ENCODE results near the gene CACNA2D1.
"Not testable (repeated sequence)": the region's sequence is repeated elsewhere in the genome, so short reads cannot be mapped to it uniquely, and the experiment has no call there.

The CACNA2D1 gene

DNA sequence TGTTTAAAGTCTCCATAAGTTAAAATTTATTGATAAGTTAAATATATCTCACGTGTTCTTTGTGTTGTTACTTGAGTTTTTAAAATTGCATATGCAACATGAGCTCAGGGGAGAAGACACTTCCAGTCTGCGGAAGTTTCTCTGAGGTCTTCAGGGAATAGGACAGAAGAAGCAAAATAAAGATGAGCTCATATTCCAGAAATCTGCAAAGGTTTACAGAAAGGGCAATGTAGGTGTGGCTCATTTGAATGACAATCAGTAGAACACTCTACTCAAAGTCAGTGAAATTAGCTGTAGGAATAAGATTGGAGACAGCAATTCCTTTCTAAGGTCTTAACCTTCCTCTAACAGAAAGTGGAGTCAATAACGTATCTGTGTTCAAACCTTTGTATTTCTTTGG lies 53.7 kb downstream of the CACNA2D1 start:
- no peak for DNase-seq

DNA sequence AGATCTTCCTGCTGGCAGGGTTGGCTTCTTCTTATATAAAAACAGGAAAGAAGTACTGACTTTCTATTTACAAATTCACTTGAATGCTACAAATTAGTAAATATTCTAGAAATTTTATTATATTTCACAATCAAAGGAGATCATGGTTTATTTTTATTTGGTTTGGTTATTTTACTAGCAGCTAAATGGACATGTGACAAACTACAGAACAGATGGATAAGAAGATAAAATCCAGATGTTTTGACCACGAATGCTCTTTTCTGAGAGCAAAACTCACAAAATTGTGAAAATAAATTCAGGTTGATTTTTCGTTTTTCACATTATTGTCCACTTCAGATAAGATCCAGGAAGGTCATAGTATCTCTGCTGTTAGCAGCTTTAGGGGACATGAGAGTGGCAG lies 55.4 kb downstream of the CACNA2D1 start:
- DNase-seq: no peak

DNA sequence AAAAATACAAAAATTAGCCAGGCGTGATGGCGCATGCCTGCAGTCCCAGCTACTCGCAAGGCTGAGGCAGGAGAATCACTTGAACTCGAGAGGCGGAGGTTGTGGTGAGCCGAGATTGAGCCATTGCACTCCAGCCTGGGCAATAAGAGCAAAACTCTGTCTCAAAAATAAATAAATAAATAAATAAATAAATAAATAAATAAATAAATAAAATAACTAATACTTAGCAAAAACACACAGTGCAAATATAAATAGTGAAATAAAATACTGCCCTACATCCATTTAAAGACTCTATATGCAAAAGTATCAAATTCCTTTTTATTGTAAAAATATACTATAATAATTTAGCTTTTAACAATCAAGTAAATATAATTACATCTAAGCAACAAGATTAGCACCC lies 57.0 kb downstream of the CACNA2D1 start:
- DNase-seq: not testable (repeated sequence)

DNA sequence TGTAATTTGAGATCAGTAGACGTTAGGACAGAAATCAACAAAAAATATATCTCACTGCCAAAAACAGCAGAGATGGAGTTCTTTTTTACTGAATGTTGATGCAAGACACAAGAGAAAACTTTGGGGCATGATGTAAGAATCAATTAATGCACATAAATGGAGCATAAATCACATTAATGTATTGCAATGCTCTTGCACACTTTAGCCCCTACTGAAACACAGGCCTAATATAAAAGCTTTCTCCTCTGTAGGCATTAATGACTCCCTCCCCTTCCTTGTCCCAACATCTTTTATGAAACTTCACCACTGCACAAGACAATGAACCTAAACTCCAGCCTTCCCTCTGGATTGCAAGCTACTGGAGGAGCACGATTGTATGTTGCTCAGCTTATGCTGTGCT lies 58.8 kb downstream of the CACNA2D1 start:
- no peak for DNase-seq

DNA sequence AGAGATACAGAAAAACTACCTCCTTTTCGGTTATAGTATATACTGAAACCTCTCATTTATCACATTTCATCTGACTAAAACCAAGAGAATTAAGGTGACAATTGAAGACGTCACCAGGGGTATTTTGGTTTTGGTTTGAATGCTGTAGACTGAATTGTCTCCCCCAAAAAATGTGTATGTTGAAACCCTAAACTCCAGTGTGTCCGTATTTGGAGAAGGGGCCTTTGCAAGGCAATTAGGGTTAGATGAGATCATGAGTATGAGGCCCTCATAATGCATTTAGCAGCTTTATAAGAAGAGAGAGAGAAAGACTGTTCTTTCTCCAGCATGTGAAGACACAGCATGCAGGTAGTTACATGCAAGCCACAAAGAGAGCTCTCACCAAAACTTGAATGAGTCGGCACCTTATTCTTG lies 59.5 kb downstream of the CACNA2D1 start:
- DNase-seq: no peak

DNA sequence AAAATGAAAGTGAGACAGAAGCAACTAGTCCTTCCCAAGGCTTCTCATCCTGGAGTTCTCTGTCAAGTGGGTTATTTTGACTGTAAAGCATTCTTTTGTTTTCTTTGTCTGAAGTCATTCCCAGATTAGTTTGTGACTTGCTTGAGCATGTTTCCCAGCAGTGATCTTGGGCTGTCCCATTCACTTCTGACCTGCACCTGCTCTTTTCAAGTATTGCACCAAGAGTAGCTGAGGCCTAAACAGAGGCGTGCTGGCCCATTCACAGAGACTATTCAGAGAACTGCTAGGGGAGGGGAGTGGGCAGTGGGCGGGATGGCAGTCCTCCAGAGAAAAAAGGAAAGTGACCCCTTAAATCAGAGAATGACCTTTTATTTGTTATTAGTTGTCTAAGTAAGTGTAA lies 61.3 kb downstream of the CACNA2D1 start:
- no peak for DNase-seq

DNA sequence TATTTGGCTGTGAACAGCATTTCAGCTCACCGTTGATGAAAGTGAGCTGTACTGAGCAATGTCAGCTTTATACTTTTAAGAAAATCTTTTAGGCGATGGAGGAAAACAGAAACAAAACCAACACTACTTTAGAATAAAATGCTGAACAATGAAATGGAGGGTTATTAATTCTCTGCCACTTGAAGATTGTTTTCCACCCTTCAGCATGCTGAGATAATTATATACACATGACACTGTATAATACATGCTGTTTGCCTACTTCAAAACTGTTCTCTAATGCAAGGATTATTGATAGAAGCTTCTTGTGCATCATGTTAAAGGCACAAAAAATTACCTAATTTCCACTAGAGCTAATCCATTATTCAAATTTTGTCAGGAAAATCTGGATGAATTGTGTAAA lies 66.8 kb downstream of the CACNA2D1 start:
- DNase-seq: no peak

DNA sequence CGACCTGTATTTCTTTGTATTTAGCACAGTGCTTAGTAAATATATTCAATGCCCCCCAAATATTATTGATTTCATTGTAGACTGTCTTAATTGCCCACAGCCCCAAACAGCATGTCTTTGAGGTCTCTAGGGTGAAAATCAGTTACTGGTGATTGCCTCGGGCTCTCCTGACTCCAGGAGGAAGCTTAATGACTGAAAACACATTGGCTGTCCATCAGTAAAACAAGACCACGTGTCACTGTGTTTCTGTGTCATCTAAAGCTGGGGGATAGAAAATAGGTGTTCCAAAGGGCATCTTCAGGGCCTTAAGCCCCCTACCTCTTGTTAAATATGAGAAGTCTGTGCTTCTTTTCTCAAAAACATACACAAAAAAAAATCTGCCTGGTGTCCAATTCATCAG lies 67.9 kb downstream of the CACNA2D1 start:
- no peak for DNase-seq

DNA sequence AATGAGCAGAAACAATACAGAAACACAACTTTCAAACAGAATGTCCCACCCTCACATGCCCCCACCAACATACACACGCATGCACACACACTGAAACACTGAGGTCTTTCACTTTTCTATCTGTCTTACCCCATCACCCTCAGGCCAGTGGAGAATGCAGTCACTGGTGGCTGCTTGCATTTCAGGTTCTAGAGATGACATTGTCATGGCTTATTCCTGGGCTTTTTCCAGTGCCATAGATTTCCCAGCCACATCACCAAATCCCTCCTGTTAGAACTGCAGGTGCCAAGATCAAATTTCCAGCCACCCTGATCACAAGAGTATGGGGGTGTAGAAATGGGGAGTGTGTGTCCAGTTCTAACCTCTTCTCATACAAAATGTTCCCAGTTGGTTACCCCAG lies 68.4 kb downstream of the CACNA2D1 start:
- no peak for DNase-seq

DNA sequence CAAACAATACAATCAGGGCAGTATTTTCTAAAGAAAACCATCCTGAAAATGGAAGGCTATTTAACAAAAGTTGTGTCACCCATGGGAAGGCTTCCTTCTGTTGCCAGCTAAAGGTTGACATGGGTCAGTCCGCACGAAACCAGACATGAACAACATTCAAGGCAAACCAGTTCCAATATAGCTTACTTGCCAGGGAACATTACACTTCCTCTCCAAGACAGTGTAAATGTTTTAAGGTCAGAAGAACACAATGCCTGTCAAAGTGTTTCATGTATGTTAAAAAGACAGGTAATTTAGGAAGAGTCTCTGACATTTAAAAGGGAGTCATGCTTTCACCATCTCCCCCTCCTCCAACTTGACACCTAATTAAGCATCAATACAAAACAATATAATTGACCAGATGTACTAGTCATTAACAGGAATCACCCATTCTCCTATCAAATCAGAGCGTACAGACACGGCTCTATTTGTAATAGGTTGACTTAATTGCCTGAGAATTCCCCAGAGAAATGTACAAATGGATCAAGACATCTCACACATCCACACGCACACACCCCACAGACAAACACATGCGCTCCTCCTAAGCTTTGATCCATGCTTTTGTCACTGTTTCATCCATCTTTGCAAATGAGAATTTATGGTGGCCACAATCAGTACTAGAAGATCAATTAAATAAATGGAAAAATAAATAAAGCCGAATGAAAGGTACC lies 69.5 kb downstream of the CACNA2D1 start:
- no peak for DNase-seq

DNA sequence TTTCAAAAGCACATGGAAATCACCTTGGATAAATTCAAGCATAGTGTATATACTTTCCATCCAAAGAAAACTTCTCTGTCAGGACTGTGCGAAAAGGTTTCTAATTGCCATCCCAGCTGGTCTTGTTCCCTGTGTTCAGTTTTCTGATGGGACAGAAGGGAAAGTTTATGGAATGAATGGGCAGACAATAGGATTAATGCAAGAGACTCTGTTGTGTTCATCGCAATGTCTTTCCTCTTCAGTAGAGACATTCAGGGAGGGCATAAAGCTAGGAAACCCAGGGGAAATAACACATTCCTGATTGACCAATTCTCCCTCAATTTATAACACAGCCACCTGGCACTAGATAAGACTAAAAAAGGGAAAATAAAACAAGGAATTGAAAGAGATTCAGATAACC lies 78.9 kb downstream of the CACNA2D1 start:
- no peak for DNase-seq

DNA sequence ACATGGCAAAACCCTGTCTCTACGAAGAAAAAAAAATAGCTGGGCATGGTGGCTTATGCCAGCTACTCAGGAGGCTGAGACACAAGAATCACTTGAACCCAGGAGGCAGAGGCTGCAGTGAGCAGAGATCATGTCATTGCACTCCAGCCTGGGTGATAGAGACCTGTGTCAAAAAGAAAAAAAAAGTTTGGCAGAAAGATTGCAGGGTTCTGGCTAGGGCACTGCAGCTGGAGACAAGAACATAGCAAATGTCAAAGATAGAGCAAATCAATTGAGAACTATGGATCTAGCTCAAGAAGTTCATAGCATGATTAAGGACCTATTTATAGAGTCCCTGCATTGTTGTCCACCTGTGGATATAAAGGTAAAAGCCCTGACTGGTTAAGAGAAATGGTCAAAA lies 79.5 kb downstream of the CACNA2D1 start:
- DNase-seq: no peak

DNA sequence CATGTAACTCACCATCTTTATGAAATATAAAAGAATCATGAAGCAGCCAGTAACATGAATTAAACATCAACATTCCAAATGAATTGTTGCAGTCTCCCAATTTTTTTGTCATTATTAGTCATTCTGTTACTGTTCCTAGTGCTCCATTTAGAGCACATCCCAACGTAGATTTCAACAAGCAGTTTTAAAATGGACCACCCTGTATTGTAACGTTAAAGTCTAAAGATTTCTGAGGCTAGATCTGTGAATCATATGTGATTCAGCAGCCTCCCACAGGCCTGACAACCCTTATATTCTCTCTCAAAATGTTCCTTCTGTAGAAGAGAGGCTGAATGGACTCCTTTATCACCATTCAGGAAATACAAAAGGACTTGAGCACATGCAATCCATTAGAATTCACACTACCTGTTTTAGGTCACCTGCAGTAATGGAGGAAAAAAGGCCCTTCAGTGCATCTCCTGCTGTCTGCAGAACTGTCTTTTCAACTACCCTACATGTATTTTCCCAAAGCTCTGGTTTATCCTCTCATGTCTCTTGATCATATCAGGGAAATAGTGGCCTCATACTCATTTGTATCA lies 81.4 kb downstream of the CACNA2D1 start:
- peak; percentile 88 for DNase-seq

DNA sequence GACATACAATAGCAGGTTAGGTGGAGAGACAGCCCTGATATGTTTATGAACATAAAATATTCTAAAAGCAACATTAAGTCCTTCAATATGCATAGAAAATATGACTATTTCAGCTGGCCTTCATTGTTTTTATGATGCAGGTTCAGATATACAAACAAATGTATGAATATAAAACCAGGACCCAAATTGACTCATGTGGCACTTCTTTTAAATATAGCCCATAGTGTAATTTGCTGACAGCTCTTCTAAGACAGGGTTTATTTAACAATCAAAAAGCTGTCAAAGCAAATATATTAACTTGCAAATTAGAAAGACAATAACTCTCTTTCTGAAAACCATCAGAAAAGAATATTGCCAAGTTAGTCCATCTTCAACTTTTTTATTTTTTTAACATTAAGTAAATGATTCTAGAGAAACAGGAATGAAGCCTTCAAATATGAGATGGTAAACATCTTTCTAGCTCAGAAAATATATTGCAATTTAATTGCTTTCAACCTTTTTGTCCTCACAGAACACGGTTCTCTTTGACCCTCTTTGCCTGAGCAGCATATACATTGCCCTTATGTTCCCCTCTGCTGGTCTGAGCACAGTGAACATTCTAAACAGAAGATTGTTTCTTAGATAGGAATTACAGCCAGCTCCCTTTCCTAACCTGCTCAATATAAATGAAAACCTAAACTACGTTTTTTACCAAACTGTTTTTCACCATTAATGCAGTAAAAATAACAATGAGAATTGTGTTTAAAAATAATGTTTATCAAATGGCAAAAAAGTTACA lies 82.8 kb downstream of the CACNA2D1 start:
- no peak for DNase-seq

DNA sequence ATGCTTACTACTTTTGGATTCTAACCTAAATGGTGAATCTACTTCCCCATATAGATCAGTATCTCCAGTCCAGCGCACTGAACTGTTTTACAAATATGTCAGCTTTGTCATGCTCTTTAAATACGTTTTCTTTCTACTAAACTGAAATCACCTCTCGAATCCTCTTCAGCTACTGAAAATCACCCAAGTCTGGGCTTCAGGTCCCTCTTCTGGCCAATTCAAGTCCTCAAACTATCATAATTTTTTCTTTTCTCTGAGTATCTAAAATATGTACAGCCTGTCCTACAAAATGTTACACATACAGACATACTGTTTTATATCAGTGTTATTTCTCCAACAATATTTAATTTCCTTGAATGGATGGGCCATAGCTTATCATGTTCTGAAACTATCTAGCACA lies 84.2 kb downstream of the CACNA2D1 start:
- DNase-seq: no peak

DNA sequence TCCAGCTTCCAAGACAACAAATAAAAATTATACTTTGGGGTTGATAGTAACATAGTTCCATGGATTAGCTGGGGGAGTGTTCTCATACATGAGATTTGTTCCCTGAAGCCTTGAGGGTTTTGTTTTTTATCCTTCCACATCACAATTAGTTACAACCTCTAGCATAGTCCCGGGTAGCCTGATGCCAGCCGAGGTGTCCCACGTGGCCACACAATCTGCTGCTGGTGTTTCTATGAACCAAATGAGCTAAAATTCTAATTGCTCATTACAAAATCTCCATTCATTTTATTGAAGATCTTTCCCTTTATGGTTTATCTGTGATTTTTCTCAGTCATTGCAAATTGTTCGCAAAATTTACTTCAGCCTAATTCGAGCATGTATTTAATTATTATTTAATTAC lies 84.7 kb downstream of the CACNA2D1 start:
- no peak for DNase-seq

DNA sequence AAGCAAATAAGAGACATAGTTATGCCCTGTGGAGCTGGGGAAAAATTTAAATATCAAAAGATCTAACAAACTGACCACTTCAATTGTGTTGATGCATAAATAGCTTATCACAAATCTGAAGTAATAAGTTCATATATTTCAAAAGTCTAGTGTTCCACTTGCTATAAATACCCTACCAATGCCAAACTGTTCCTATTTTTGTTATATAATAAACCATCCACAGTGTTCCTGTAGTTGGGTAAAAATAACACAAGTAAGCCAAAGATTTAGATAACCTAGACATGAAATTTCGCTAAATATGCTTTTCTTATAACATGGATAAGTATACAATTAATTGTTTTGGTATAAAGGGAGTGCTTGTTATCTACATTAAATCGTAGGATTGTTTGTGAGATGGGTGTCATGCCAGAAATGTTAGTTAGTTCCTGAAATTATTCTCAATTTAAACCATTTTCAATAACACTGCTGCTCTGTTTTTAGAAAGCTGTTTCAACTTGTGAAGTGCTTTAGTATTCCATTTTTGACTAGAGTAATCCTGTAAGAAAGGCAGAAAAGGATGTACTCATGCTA lies 85.5 kb downstream of the CACNA2D1 start:
- DNase-seq: no peak

DNA sequence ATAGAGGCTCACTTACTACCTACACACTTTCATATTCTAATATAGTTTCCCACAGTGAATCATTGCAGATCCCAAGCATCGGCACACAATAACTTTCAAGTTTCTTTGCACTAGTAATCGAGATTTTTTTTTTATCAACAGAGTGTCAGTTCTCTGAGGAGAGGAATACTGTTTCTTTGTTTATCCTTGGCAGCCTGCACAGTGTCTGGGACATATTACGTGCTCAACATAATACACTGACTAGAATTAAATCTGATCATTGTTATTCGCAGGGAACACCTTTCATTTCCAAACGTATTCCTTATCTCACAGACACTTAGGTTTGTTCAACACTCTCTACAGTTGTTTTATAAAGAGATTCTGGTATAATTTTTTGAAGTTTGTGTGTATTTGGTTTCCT lies 95.3 kb downstream of the CACNA2D1 start:
- no peak for DNase-seq

DNA sequence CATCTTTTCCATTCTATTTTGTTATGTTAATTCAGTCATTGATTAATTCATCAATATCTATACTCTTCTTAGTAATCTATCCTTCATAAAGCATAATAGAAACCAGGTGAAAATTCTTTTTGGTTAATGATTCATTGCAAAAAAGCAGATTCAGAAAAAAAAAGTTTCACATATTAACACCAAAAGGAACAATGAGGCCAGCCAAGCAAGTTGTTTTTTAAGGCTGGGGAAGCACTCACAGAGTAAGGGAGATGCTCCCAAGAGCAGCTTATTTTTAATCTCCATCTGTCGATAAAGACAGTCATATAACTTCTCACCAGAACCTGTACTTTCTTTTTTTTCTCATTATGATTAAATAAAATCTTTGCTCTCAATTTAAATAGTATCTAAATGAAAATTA lies 95.8 kb downstream of the CACNA2D1 start:
- DNase-seq: no peak

DNA sequence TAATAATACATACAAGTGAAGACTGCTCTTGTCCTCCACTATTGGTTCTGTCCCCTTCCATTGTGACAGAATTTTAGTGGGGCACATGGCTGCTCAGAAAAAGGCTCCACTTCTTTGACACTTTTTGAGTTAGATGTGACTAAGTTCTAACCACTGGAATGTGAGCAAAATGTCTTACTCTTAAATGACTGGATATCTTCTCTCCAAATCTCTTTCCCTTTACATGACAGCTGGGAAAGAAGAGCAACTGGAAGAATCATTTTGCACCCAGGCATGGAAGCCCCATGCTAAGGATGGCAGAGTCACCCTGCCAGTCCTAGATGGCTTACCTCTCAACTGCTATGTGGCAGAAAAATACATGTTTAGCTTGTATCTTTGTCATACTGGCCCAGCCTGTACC lies 97.7 kb downstream of the CACNA2D1 start:
- no peak for DNase-seq

DNA sequence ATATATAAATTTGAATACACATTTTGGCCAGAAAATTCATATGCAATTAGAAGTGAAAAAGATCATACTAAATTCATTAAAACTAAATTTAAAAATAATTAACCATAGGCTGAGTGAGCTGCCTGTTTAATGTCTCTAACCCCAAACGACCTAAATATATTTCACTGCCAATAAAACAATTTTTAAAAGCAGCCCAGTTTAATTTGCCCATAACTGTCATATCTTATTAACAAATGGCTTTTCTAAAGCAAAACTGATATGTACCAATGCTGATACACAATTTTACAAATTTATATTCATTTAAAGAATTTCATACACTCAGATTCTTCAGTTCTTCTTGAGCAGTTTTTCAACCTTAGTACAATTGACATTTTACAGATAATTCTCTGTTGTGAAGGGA lies 99.9 kb downstream of the CACNA2D1 start:
- no peak for DNase-seq

DNA sequence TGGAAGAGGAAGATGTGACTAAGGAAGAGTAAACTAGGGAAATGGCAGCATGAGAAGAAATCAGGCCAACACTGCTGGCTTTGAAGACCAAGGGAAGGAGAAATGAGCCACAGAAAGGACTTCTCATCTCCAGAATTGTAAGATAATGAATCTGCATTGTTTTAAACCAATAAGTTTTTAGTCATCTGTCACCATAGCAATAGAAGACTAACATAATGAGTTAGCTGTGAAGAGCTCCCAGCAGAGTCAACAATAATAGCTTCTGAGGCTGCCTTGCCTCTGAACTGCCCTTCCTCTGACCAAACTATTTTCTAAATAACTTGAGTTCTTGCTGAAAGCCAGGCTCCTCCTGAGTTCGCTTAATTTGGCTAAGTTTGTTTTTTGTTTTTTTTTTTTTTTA lies 103.6 kb downstream of the CACNA2D1 start:
- DNase-seq: peak; percentile 18

DNA sequence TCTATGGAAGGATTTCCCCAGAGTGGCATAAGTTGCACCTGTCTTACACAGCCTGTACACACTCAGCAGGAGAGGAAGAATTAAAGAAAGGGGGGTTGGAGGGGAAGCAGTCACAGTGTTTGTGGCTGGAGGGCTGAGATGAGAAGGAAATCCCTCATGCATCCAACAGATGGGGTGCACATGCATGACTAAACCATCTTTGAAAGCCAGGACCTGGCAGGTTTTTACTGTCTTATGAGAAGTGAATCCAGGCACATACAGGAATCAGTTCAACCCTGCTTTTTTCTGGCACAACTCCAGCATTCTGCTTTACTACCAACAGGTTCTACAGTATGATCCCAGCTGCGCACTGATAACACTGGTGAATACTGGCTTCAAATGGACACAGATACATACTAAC lies 107.7 kb downstream of the CACNA2D1 start:
- peak; percentile 20 for DNase-seq

DNA sequence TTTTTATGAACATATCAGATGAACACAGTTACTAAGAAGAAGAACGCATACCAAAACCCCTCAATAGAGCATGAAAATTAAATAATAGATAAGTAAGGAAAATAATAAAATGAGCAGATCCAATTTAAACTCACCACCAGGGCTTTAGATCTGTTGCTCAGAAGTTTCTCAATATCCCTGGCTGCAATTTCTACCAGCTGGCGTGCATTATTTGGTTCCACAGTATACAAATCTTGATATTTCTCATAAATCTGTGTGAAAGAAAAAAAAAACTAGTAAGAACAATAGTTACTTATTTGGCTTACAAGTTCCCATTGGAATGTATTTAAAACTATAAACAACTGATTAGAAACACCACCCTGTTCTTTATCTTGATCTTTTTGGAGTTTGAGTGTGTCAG lies 108.6 kb downstream of the CACNA2D1 start:
- DNase-seq: no peak
